Stomach smooth muscle (tissue), 2 donors: Measurements from ENCODE around the gene NNT.

Experiments
- H3K27ac ChIP-seq: one replicate; pipeline ENCODE4 v1.7.0; 2013; ENCODE audit warnings: mild to moderate bottlenecking, low read length, inconsistent platforms
- H3K27me3 ChIP-seq, 2 donors: one replicate each; pipeline ENCODE4 v1.7.0; 2013; ENCODE audit warnings: low read length in 2 of 2; ENCODE audit not compliant: insufficient read depth in 2 of 2, control insufficient read depth in 1 of 2
- H3K36me3 ChIP-seq, 2 donors: one replicate each; pipeline ENCODE4 v1.7.0; 2013; ENCODE audit warnings: low read length in 2 of 2; ENCODE audit not compliant: control insufficient read depth in 2 of 2, insufficient read depth in 2 of 2
- H3K4me1 ChIP-seq: one replicate; pipeline ENCODE4 v1.7.0; 2013; ENCODE audit warnings: low read length; ENCODE audit not compliant: control insufficient read depth, insufficient read depth
- H3K4me3 ChIP-seq, 2 donors: one replicate each; pipeline ENCODE4 v1.7.0; 2013; ENCODE audit warnings: low read length in 2 of 2
- H3K9ac ChIP-seq, 2 donors: one replicate each; pipeline ENCODE4 v1.7.0; 2013; ENCODE audit warnings: low read length in 2 of 2, mild to moderate bottlenecking in 1 of 2
- H3K9me3 ChIP-seq, 2 donors: one replicate each; pipeline ENCODE4 v1.7.0; 2013; ENCODE audit warnings: low read length in 2 of 2; ENCODE audit not compliant: control insufficient read depth in 2 of 2
- donor health status: healthy.
- donor health status: Pancreatic carcinoma.

The NNT gene

DNA sequence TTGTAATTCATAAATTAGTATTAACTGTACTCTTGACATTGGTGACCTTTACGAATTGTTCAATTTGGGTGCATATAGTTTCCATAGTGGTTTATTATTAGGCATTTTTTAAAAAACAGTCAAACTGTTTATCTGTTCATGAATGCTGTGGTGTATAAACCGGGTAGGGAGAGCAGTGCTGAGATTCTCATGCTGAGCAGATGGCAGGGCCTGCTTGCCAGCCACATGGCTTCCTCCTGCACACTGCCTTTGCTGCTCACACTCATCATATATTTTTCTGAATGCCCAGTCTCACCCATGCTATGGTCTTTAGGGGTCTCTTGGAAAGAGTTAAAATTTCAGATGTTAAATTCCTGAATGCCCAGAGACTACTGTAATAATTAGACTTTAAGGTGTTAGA, 40.8 kb downstream of the NNT start:
- Histone ChIP-seq H3K27me3 (no peaks in the 10 kb centered on the region), H3K9me3 (no peaks in the 10 kb centered on the region), H3K36me3 (peaks cover 0 to 9% of the 10 kb centered on the region in 2 donors), H3K4me1 (no peaks in the 10 kb centered on the region), H3K4me3 (no peak overlapping the region), H3K9ac (no peak overlapping the region), H3K27ac (no peak overlapping the region)

DNA sequence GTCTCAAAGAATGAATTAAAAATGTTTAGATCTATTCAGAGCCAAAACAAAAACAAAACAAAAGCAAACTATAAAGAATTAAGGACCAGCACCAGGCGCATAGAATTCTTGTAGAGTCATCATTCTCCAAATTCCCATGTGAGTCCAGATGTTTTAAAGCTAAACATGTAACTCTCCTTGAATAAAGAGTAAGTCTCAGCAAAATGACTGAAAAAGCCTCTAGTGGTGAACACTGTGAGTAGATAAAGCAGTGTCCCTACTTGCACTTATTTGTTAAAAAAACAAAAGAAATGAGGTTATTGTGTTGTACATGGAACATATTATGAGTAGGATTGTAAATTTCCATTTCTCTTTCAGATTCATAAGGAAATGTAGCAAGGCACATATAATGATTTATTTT, 44.0 kb downstream of the NNT start:
- H3K4me1 ChIP-seq: no peaks in the 10 kb centered on the region
- no peaks in the 10 kb centered on the region for H3K9me3 ChIP-seq
- H3K27ac ChIP-seq: no peak overlapping the region
- H3K4me3 ChIP-seq: no peak overlapping the region
- peaks cover 17 to 33% of the 10 kb centered on the region in 2 donors for H3K36me3 ChIP-seq
- no peak overlapping the region for H3K9ac ChIP-seq
- H3K27me3 ChIP-seq: no peaks in the 10 kb centered on the region

DNA sequence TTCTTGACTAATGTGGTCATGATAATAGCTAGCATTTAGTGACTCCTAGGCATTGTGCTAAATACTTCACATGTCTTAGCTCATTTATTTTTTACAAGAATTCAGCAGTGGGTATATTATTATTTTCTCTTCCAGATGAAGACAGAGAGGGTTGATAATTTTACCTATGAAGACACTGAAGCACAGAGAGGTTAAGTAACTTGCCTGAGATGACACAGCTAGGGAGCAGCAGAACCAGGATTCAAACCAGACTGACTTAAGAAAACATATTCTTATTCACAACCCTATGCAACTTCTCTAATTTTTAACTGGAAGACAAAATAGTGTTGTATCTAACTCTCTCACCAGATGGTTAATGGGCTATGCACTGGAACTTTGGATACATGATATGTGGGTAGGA, 44.8 kb downstream of the NNT start:
- no peak overlapping the region for H3K9ac ChIP-seq
- H3K4me1 ChIP-seq: no peaks in the 10 kb centered on the region
- peaks cover 17 to 33% of the 10 kb centered on the region in 2 donors for H3K36me3 ChIP-seq
- H3K9me3 ChIP-seq: no peaks in the 10 kb centered on the region
- H3K27me3 ChIP-seq: no peaks in the 10 kb centered on the region
- H3K4me3 ChIP-seq: no peak overlapping the region
- H3K27ac ChIP-seq: no peak overlapping the region

DNA sequence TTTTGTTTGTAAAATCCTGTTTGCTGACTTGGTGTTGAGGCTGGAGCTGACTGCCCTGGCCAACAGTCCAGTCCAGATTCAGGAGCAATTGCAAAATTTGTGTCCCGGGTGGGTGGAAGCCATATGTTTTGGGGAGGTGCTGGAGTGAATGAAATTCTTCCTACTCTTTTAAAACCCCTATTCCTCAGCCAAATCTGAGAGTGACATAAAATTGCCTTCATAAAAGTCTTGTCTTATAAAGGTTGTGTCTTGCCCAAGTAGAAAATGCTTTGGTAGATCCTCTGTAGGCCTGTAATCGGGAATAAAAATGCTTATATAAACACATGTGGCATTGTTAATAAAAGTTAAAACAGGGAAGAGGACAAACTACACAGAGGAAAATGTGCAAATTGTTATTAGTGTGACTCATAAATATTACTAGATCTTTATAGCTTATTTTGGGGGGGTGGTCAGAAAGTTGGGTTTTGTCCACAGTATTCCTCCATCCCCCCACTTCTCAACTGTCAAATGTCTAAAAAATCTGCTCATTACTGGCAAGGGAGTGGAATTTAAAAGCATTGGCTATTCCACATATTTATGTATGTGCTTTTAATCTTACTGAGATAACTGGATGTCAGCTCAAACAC, 45.6 kb downstream of the NNT start:
- Histone ChIP-seq H3K4me1 (no peaks in the 10 kb centered on the region), H3K4me3 (no peak overlapping the region), H3K9ac (peak overlapping the region in 1 of 2 donors; percentile 21), H3K36me3 (peaks cover 17 to 38% of the 10 kb centered on the region in 2 donors), H3K27me3 (no peaks in the 10 kb centered on the region), H3K27ac (no peak overlapping the region), H3K9me3 (no peaks in the 10 kb centered on the region)

- Histone ChIP-seq H3K4me3 (no peak overlapping the region), H3K9me3 (no peaks in the 10 kb centered on the region), H3K9ac (peak overlapping the region in 1 of 2 donors; percentile 21), H3K27ac (no peak overlapping the region), H3K27me3 (no peaks in the 10 kb centered on the region), H3K36me3 (peaks cover 17 to 41% of the 10 kb centered on the region in 2 donors), H3K4me1 (no peaks in the 10 kb centered on the region)
These were observed 46.3 kb downstream of the NNT start for GRCh38 chr5:43649256-43649655.

GRCh38 chr5:43652537-43653302, 49.7 kb downstream of the NNT start:
- no peaks in the 10 kb centered on the region for H3K4me1 ChIP-seq
- no peaks in the 10 kb centered on the region for H3K9me3 ChIP-seq
- H3K36me3 ChIP-seq: peaks cover 21 to 47% of the 10 kb centered on the region in 2 donors
- H3K27ac ChIP-seq: no peak overlapping the region
- no peak overlapping the region for H3K9ac ChIP-seq
- no peaks in the 10 kb centered on the region for H3K27me3 ChIP-seq
- no peak overlapping the region for H3K4me3 ChIP-seq

DNA sequence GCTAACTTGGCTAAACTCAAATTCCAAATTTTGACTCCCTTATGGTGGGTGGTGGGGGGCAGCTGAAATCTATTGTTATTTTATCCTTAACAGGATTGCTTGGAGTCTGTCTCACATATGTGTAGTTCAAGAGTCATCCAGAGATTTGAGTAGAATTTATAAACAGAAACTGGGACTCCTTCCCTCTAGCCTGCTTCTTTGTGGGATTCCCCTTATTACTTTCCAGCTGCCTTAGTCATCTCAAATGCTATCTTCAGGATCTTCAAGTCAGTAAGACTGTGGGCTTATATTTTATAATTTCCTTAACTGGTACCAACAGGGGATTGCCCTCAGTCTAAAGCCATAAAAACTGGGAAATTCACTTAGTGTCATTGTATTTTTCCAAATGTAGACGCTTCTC, 55.5 kb downstream of the NNT start:
- Histone ChIP-seq H3K9me3 (no peaks in the 10 kb centered on the region), H3K27me3 (no peaks in the 10 kb centered on the region), H3K36me3 (peaks cover 8 to 19% of the 10 kb centered on the region in 2 donors), H3K4me3 (no peak overlapping the region), H3K4me1 (no peaks in the 10 kb centered on the region), H3K27ac (no peak overlapping the region), H3K9ac (no peak overlapping the region)

DNA sequence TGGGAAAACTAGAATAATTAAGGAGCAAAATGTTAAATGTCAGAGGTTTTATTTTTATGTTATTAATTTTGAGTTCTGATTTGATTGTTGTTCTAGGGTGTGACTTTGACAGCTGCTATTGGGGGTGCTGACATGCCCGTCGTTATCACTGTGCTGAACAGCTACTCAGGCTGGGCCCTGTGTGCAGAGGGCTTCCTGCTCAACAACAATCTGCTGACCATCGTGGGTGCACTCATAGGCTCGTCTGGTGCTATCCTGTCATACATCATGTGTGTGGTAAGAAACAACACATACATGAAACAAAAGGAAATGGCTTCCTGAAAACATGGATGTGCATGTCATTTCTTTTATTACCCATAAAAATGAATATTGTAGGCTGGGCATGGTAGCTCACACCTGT, 56.1 kb downstream of the NNT start:
- H3K4me3 ChIP-seq: no peak overlapping the region
- H3K27ac ChIP-seq: no peak overlapping the region
- no peaks in the 10 kb centered on the region for H3K4me1 ChIP-seq
- H3K9ac ChIP-seq: no peak overlapping the region
- no peaks in the 10 kb centered on the region for H3K9me3 ChIP-seq
- peaks cover 8 to 17% of the 10 kb centered on the region in 2 donors for H3K36me3 ChIP-seq
- H3K27me3 ChIP-seq: no peaks in the 10 kb centered on the region

GRCh38 chr5:43661102-43661501, 58.1 kb downstream of the NNT start:
- Histone ChIP-seq H3K36me3 (peaks cover 6 to 15% of the 10 kb centered on the region in 2 donors), H3K9me3 (no peaks in the 10 kb centered on the region), H3K4me1 (no peaks in the 10 kb centered on the region), H3K4me3 (no peak overlapping the region), H3K9ac (no peak overlapping the region), H3K27me3 (no peaks in the 10 kb centered on the region), H3K27ac (no peak overlapping the region)

GRCh38 chr5:43663916-43664315, 60.9 kb downstream of the NNT start:
- H3K4me1 ChIP-seq: no peaks in the 10 kb centered on the region
- H3K36me3 ChIP-seq: peaks cover 4 to 5% of the 10 kb centered on the region in 2 donors
- H3K4me3 ChIP-seq: no peak overlapping the region
- no peaks in the 10 kb centered on the region for H3K9me3 ChIP-seq
- no peak overlapping the region for H3K27ac ChIP-seq
- no peak overlapping the region for H3K9ac ChIP-seq
- H3K27me3 ChIP-seq: no peaks in the 10 kb centered on the region

GRCh38 chr5:43664501-43665040, 61.6 kb downstream of the NNT start:
- Histone ChIP-seq H3K4me1 (no peaks in the 10 kb centered on the region), H3K9me3 (no peaks in the 10 kb centered on the region), H3K27ac (no peak overlapping the region), H3K27me3 (no peaks in the 10 kb centered on the region), H3K9ac (no peak overlapping the region), H3K36me3 (peaks cover 4 to 5% of the 10 kb centered on the region in 2 donors), H3K4me3 (no peak overlapping the region)
